ENCODE results near the gene TSFM. TPM values are rescaled to one million over a fixed set of nuclear protein-coding genes. Genes with fewer than 3 reads are reported as not detected.

Gene TSFM
- total RNA-seq, 1 experiment from 2014 or later = 48.7 TPM

- TF ChIP-seq AR (CRISPR knock-in tag; IDR thresholded peaks at IDR 0.05) = no peak
- no peak for TF ChIP-seq SMAD3 (CRISPR knock-in tag; IDR thresholded peaks at IDR 0.05; ENCODE audit: borderline replicate concordance)
- TF ChIP-seq SP1 (CRISPR knock-in tag; conservative IDR thresholded peaks at IDR 0.05) = 0 out of 2 replicates have a peak, but pooled peaks have one; percentile 25
- no peak for TF ChIP-seq TEAD1 (CRISPR knock-in tag; IDR thresholded peaks at IDR 0.05)
- no peak for TF ChIP-seq ATF1 (CRISPR knock-in tag; IDR thresholded peaks at IDR 0.05)
- no peak for TF ChIP-seq MAX (CRISPR knock-in tag; IDR thresholded peaks at IDR 0.05)
- no peak for TF ChIP-seq E2F4 (CRISPR knock-in tag; IDR thresholded peaks at IDR 0.05; ENCODE audit: borderline replicate concordance, low read depth)
- 0 out of 2 replicates have a peak, but pooled peaks have one; percentile 39 for TF ChIP-seq ZNF416 (CRISPR knock-in tag; IDR thresholded peaks at IDR 0.05)
- TF ChIP-seq CTCF (IDR thresholded peaks at IDR 0.05) = peak; percentile 49; the same call in 1 of the 2 replicates
- TF ChIP-seq ZNF512 (CRISPR knock-in tag; IDR thresholded peaks at IDR 0.05; ENCODE audit: borderline replicate concordance) = no peak
- TF ChIP-seq ESRRA (CRISPR knock-in tag; IDR thresholded peaks at IDR 0.05; ENCODE audit: borderline replicate concordance) = no peak
- no peak for TF ChIP-seq ZNF532 (CRISPR knock-in tag; IDR thresholded peaks at IDR 0.05; ENCODE audit: borderline replicate concordance)
- no peak for TF ChIP-seq ZNF425 (CRISPR knock-in tag; conservative IDR thresholded peaks at IDR 0.05)
- TF ChIP-seq ZSCAN18 (CRISPR knock-in tag; IDR thresholded peaks at IDR 0.05) = no peak
Observed at GRCh38 chr12:57803319-57803893, 20.8 kb downstream of the TSFM start (continued).
